ENCODE data around the gene YWHAQ. TPM values are rescaled to one million over a fixed set of nuclear protein-coding genes. Genes with fewer than 3 reads are reported as not detected.
A peak's percentile ranks its signal among the peaks of the same experiment; 100 is the strongest.

YWHAQ gene
- total and polyA plus RNA-seq, 2 of the 4 experiments (the other 2 are of a cell fraction) = 196 to 255 TPM

DNA sequence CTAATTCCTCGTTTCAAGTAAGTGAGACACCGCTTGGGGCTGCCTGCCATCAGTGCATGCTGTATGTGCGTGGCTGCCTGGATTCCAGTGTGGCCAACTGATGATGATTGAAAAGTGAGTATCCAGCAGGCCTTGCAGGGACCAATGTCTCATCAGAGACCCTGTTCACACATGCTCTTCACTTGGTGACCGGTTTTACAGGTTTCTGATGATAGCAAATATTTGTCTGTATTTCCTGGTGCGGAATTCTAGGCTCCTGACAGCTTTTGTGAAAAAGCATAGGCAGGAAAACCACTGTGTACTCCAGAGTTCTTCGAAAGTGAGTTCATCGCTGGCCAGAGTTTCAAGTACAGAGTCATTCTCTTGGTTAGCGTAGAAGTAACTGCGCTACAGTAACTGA is 13.8 kb upstream of the YWHAQ start:
- Histone ChIP-seq H4K91ac (ENCODE audit: insufficient read depth, low read depth, low read length) (no peak overlapping the region), H2AK5ac (ENCODE audit: low read depth, low read length) (0 out of 2 replicates have a peak overlapping the region, but pooled peaks have one; percentile 29), H3K4me3 (ENCODE audit: insufficient read depth, low read depth, low read length) (no peak overlapping the region), H3K14ac (replicated peaks; ENCODE audit: low read depth, low read length) (no peak overlapping the region), H2BK15ac (ENCODE audit: low read depth, low read length) (no peak overlapping the region), H2BK5ac (ENCODE audit: low read depth, low read length, poor library complexity, severe bottlenecking) (no peak overlapping the region), H4K20me1 (ENCODE audit: insufficient read depth, low read length) (no peaks in the 10 kb centered on the region), H2BK20ac (ENCODE audit: low read depth, low read length) (no peak overlapping the region), H2AFZ (replicated peaks; ENCODE audit: low read length, poor library complexity) (no peak overlapping the region), H4K8ac (ENCODE audit: low read depth in 2 of 2, low read length in 2 of 2) (no peak overlapping the region), H3K9ac (ENCODE audit: low read depth, low read length) (no peak overlapping the region), H2AK9ac (replicated peaks; ENCODE audit: low read depth, low read length, poor library complexity) (no peak overlapping the region), H3K4me1 (ENCODE audit: control insufficient read depth, insufficient read depth, low read length) (peaks cover 8% of the 10 kb centered on the region; the same call in 1 of the 2 replicates), H3K56ac (ENCODE audit: extremely low read depth, insufficient read depth, low read length) (no peak overlapping the region), H3K4ac (ENCODE audit: low read depth, low read length) (no peak overlapping the region), H3K9me3 (ENCODE audit: control insufficient read depth, insufficient read depth, low read length) (no peaks in the 10 kb centered on the region), H3K23ac (ENCODE audit: low read depth, low read length) (no peak overlapping the region), H3K27ac (ENCODE audit: insufficient read depth, low read length) (no peak overlapping the region), H3K9me1 (ENCODE audit: insufficient read depth, low read length) (peaks cover 16% of the 10 kb centered on the region; the same call in 1 of the 2 replicates), H3K4me2 (ENCODE audit: low read depth, low read length) (no peak overlapping the region), H4K5ac (ENCODE audit: low read depth, low read length) (no peak overlapping the region), H3K79me1 (ENCODE audit: low read depth in 1 of 2, low read length in 2 of 2) (peaks cover 0 to 4% of the 10 kb centered on the region in 2 experiments; a peak in 1 of 4 replicates), H2BK120ac (ENCODE audit: low read depth, low read length) (no peak overlapping the region), H3K36me3 (ENCODE audit: control insufficient read depth, insufficient read depth, low read length) (no peaks in the 10 kb centered on the region), H3K27me3 (ENCODE audit: control insufficient read depth, insufficient read depth, low read length) (peaks cover 12% of the 10 kb centered on the region), H3K18ac (ENCODE audit: low read depth, low read length) (no peak overlapping the region)
- dilution Hi-C loops (cut with HindIII; ENCODE audit: low sequenced_read_pairs, unreplicated experiment) (no loop called here), intact Hi-C loops (cut with micrococcal nuclease) (no loop called here), in situ Hi-C loops (cut with MboI; ENCODE audit: low sequenced_read_pairs) (no loop called here)
- no peak for ATAC-seq (ENCODE audit: low read depth)
- 100% methylated on average over 3 of the region's 9 CpGs; no CpG with 5 or more reads in 1 of the 2 experiments for WGBS, 2 experiments (ENCODE audit: extremely low coverage in 2 of 2, insufficient read length in 1 of 2)
- DNase-seq = peak; percentile 44
- BruUV-seq (replicated peaks) = no TSS peak
- ChIA-PET POLR2A (ENCODE audit: unreplicated experiment) (no interaction called here), CTCF (no interaction called here)
- TF ChIP-seq BHLHE40 (IDR thresholded peaks at IDR 0.05; ENCODE audit: low read depth, low read length) (no peak), CHD1 (IDR thresholded peaks at IDR 0.05; ENCODE audit: low read depth, low read length) (no peak), MAFK (IDR thresholded peaks at IDR 0.05; ENCODE audit: low read depth, low read length) (no peak), MAZ (IDR thresholded peaks at IDR 0.05; ENCODE audit: borderline replicate concordance, low read depth, low read length) (no peak), RFX5 (IDR thresholded peaks at IDR 0.05; ENCODE audit: low read depth, low read length) (no peak), RAD21 (IDR thresholded peaks at IDR 0.05; ENCODE audit: low read length) (no peak), SMC3 (IDR thresholded peaks at IDR 0.05; ENCODE audit: low read depth, low read length) (no peak), NFE2L2 (IDR thresholded peaks at IDR 0.05; ENCODE audit: low read depth, low read length) (no peak), POLR2A (IDR thresholded peaks at IDR 0.05; ENCODE audit: low read depth, low read length) (no peak), MXI1 (IDR thresholded peaks at IDR 0.05; ENCODE audit: borderline replicate concordance, low read depth, low read length) (no peak), CEBPB (IDR thresholded peaks at IDR 0.05; ENCODE audit: low read depth, low read length) (no peak), FOS (IDR thresholded peaks at IDR 0.05; ENCODE audit: low read depth, low read length) (no peak), RCOR1 (IDR thresholded peaks at IDR 0.05; ENCODE audit: insufficient replicate concordance, low read length) (no peak)
- TF ChIP-seq, protein P1, sequence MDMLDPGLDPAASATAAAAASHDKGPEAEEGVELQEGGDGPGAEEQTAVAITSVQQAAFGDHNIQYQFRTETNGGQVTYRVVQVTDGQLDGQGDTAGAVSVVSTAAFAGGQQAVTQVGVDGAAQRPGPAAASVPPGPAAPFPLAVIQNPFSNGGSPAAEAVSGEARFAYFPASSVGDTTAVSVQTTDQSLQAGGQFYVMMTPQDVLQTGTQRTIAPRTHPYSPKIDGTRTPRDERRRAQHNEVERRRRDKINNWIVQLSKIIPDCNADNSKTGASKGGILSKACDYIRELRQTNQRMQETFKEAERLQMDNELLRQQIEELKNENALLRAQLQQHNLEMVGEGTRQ (IDR thresholded peaks at IDR 0.05; ENCODE audit: low read depth, low read length) = no peak
- TF ChIP-seq, protein P2, sequence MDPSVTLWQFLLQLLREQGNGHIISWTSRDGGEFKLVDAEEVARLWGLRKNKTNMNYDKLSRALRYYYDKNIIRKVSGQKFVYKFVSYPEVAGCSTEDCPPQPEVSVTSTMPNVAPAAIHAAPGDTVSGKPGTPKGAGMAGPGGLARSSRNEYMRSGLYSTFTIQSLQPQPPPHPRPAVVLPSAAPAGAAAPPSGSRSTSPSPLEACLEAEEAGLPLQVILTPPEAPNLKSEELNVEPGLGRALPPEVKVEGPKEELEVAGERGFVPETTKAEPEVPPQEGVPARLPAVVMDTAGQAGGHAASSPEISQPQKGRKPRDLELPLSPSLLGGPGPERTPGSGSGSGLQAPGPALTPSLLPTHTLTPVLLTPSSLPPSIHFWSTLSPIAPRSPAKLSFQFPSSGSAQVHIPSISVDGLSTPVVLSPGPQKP (IDR thresholded peaks at IDR 0.05; ENCODE audit: borderline replicate concordance, low read depth, low read length) = no peak
- TF ChIP-seq, protein P3, sequence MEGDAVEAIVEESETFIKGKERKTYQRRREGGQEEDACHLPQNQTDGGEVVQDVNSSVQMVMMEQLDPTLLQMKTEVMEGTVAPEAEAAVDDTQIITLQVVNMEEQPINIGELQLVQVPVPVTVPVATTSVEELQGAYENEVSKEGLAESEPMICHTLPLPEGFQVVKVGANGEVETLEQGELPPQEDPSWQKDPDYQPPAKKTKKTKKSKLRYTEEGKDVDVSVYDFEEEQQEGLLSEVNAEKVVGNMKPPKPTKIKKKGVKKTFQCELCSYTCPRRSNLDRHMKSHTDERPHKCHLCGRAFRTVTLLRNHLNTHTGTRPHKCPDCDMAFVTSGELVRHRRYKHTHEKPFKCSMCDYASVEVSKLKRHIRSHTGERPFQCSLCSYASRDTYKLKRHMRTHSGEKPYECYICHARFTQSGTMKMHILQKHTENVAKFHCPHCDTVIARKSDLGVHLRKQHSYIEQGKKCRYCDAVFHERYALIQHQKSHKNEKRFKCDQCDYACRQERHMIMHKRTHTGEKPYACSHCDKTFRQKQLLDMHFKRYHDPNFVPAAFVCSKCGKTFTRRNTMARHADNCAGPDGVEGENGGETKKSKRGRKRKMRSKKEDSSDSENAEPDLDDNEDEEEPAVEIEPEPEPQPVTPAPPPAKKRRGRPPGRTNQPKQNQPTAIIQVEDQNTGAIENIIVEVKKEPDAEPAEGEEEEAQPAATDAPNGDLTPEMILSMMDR (conservative IDR thresholded peaks at IDR 0.05; ENCODE audit: low read depth, low read length) = no peak
